Endothelial cell (in vitro differentiated cells): ENCODE measurements around the gene SLC43A3. TPM values are rescaled to one million over a fixed set of nuclear protein-coding genes. Genes with fewer than 3 reads are reported as not detected.

ENCODE experiments used
- DNase-seq: peaks from one replicate; pipeline ENCODE4 v3.0.0; 2021; ENCODE audit warnings: low spot score
- H3K27ac Mint-ChIP-seq: one replicate; pipeline ENCODE4 v1.8.0; 2021; ENCODE audit warnings: mixed read lengths, inconsistent platforms; ENCODE audit not compliant: unreplicated experiment
- H3K27me3 Mint-ChIP-seq: one replicate; pipeline ENCODE4 v1.8.0; 2021; ENCODE audit warnings: mild to moderate bottlenecking, moderate library complexity, mixed read lengths, inconsistent platforms; ENCODE audit not compliant: unreplicated experiment
- H3K36me3 Mint-ChIP-seq: one replicate; pipeline ENCODE4 v1.8.0; 2021; ENCODE audit warnings: mild to moderate bottlenecking, low read depth, mixed read lengths, inconsistent platforms; ENCODE audit not compliant: unreplicated experiment
- H3K4me1 Mint-ChIP-seq: one replicate; pipeline ENCODE4 v1.8.0; 2021; ENCODE audit warnings: mild to moderate bottlenecking, mixed read lengths, inconsistent platforms; ENCODE audit not compliant: unreplicated experiment
- H3K4me3 Mint-ChIP-seq: one replicate; pipeline ENCODE4 v1.8.0; 2021; ENCODE audit warnings: mild to moderate bottlenecking, mixed read lengths, inconsistent platforms; ENCODE audit not compliant: unreplicated experiment
- H3K9me3 Mint-ChIP-seq: one replicate; pipeline ENCODE4 v1.8.0; 2021; ENCODE audit warnings: mixed read lengths, inconsistent platforms; ENCODE audit not compliant: unreplicated experiment
- CTCF ChIP-seq: fragments of 200-600 bp; sonication (generic); IDR thresholded peaks from one replicate; pipeline ENCODE4 v1.5.0; 2021; ENCODE audit warnings: antibody characterized with exemption; ENCODE audit not compliant: unreplicated experiment
- total RNA-seq: library from RNA; stranded (reverse); fragmentation: NEBNext Ultra II Directional; extraction: Animal tissue kit (Norgen Biotek cat#: 25700); gene quantifications from one replicate; pipeline ENCODE4 v1.2.1, GENCODE V29; 2021; ENCODE audit not compliant: unreplicated experiment

SLC43A3 gene
- total RNA-seq, 1 donor from 2014 or later, result 17.5 TPM

- Mint-ChIP-seq H3K4me1 (no peaks in the 10 kb centered on the region), H3K27me3 (peaks cover 2% of the 10 kb centered on the region), H3K36me3 (no peaks in the 10 kb centered on the region), H3K9me3 (no peaks in the 10 kb centered on the region), H3K27ac (no peak overlapping the region), H3K4me3 (no peak overlapping the region)
- no peak for TF ChIP-seq CTCF
- no peak for DNase-seq
These were observed 27.7 kb downstream of the SLC43A3 start for GRCh38 chr11:57399221-57399620.

- Mint-ChIP-seq H3K27ac (no peak overlapping the region), H3K27me3 (no peaks in the 10 kb centered on the region), H3K4me3 (no peak overlapping the region), H3K4me1 (no peaks in the 10 kb centered on the region), H3K36me3 (no peaks in the 10 kb centered on the region), H3K9me3 (no peaks in the 10 kb centered on the region)
- TF ChIP-seq CTCF, result no peak
- DNase-seq, result no peak
These were observed 29.4 kb downstream of the SLC43A3 start for GRCh38 chr11:57397394-57397990.

- DNase-seq, result no peak
These were observed 30.2 kb downstream of the SLC43A3 start for GRCh38 chr11:57396744-57397143.

GRCh38 chr11:57395905-57396623, 30.9 kb downstream of the SLC43A3 start:
- no peak for TF ChIP-seq CTCF
- H3K9me3 Mint-ChIP-seq, result no peaks in the 10 kb centered on the region
- no peak overlapping the region for H3K27ac Mint-ChIP-seq

More at GRCh38 chr11:57396744-57397143, 30.2 kb downstream of the SLC43A3 start:
- H3K36me3 Mint-ChIP-seq, result no peaks in the 10 kb centered on the region
- H3K27ac Mint-ChIP-seq, result no peak overlapping the region
- H3K9me3 Mint-ChIP-seq, result no peaks in the 10 kb centered on the region
- H3K4me3 Mint-ChIP-seq, result no peak overlapping the region
- no peaks in the 10 kb centered on the region for H3K27me3 Mint-ChIP-seq
- TF ChIP-seq CTCF, result no peak
- no peaks in the 10 kb centered on the region for H3K4me1 Mint-ChIP-seq

More at GRCh38 chr11:57395905-57396623, 30.9 kb downstream of the SLC43A3 start:
- Mint-ChIP-seq H3K27me3 (no peaks in the 10 kb centered on the region), H3K36me3 (no peaks in the 10 kb centered on the region), H3K4me3 (no peak overlapping the region), H3K4me1 (no peaks in the 10 kb centered on the region)
- no peak for DNase-seq
